HepG2 (cell line): ENCODE data around the gene SMIM14. TPM values are rescaled to one million over a fixed set of nuclear protein-coding genes. Genes with fewer than 3 reads are reported as not detected.

ENCODE experiments used
- ATAC-seq: fragments of 200-7000 bp; cut with Tn5 transposase; 3 replicates; pipeline ENCODE4 v1.9.1; 2020; ENCODE audit warnings: mild to moderate bottlenecking, moderate library complexity
- BruUV-seq: library from RNA; stranded (reverse); fragments of 400-500 nt; replicated peaks from 2 replicates; lab custom pipeline; 2021; lab: Mats Ljungman, UMichigan
- CTCF ChIA-PET: fragments of 300-600 bp; formaldehyde crosslinking; extraction: SDS; loops from one replicate; lab custom pipeline; 2021; ENCODE audit warnings: low total read pairs, inconsistent platforms, low intra/inter-chr PET ratio; lab: Yijun Ruan, JAX
- POLR2A ChIA-PET: fragments of 350-600 bp; sonication (Branson Sonifier 250); formaldehyde crosslinking; loops from one replicate; lab custom pipeline; 2020; ENCODE audit warnings: antibody characterized with exemption, inconsistent platforms; lab: Yijun Ruan, JAX
- DNase-seq: peaks from one replicate; pipeline ENCODE4 v3.0.0-alpha.2; 2015; ENCODE audit warnings: low spot score
- FAIRE-seq: peaks from 3 replicates; lab custom pipeline; 2011; peaks lifted over from hg19 to GRCh38; lab: Jason Lieb, UNC
- H2AFZ ChIP-seq: one replicate; pipeline ENCODE4 v1.6.1; 2011; ENCODE audit warnings: low read length, inconsistent platforms
- H3K27ac ChIP-seq: fragments of 300-600 bp; 3 replicates; pipeline ENCODE4 v1.8.0; 2011; ENCODE audit warnings: mixed run types, mild to moderate bottlenecking, mixed read lengths, low read length, inconsistent platforms; ENCODE audit not compliant: insufficient read depth; ENCODE audit errors: extremely low read length
- H3K27me3 ChIP-seq, 2 experiments: fragments of 200-600 bp in 1 of 2; 2 replicates in 1 of 2; 3 replicates in 1 of 2; pipeline versions ENCODE4 v1.6.0 to v1.8.0; 2011; ENCODE audit warnings: low read length in 2 of 2, mild to moderate bottlenecking in 2 of 2, moderate library complexity in 2 of 2, inconsistent platforms in 1 of 2; ENCODE audit not compliant: insufficient read depth in 2 of 2, control insufficient read depth in 1 of 2
- H3K36me3 ChIP-seq, 2 experiments: fragments of 200-600 bp in 1 of 2; replicated peaks in 1 of 2; 2 replicates in 1 of 2; 3 replicates in 1 of 2; pipeline versions ENCODE4 v1.5.1 to v1.8.0; 2011; ENCODE audit warnings: low read length in 2 of 2, inconsistent platforms in 1 of 2; ENCODE audit not compliant: insufficient read depth in 2 of 2, control insufficient read depth in 1 of 2
- H3K4me1 ChIP-seq: 2 replicates; pipeline ENCODE4 v1.5.1; 2012; ENCODE audit warnings: low read length, inconsistent platforms; ENCODE audit not compliant: insufficient read depth
- H3K4me2 ChIP-seq: 2 replicates; pipeline ENCODE4 v1.6.0; 2011; ENCODE audit warnings: low read depth, low read length, inconsistent platforms
- H3K4me3 ChIP-seq, 3 experiments: fragments of 200-600 bp in 1 of 3; sonication (generic), shearing (Covaris generic) in 1 of 3; replicated peaks in 1 of 3; 2 replicates each; pipeline ENCODE4 v1.5.1; 2011 to 2016; ENCODE audit warnings: low read length in 3 of 3, inconsistent platforms in 2 of 3, low read depth in 2 of 3, mild to moderate bottlenecking in 2 of 3, control low read depth in 1 of 3, mixed read lengths in 1 of 3; ENCODE audit not compliant: insufficient read depth in 1 of 3
- H3K79me2 ChIP-seq: one replicate; pipeline ENCODE4 v1.6.1; 2011; ENCODE audit warnings: low read length, inconsistent platforms; ENCODE audit not compliant: insufficient read depth
- H3K9ac ChIP-seq: 2 replicates; pipeline ENCODE4 v1.6.0; 2011; ENCODE audit warnings: mild to moderate bottlenecking, low read depth, low read length, inconsistent platforms; ENCODE audit not compliant: insufficient read depth
- H3K9me3 ChIP-seq: 2 replicates; pipeline ENCODE4 v1.5.1; 2012; ENCODE audit warnings: mild to moderate bottlenecking, low read length
- H4K20me1 ChIP-seq: 2 replicates; pipeline ENCODE4 v1.6.0; 2011; ENCODE audit warnings: inconsistent platforms, mild to moderate bottlenecking, low read length, moderate library complexity; ENCODE audit not compliant: insufficient read depth
- BRD4 ChIP-seq: sonication (generic); formaldehyde crosslinking; IDR thresholded peaks from 2 replicates; pipeline ENCODE4 v1.4.0; 2020; ENCODE audit warnings: missing genetic modification reagents
- CBX1 ChIP-seq: IDR thresholded peaks from one replicate; pipeline ENCODE4 v1.6.1; 2016; ENCODE audit warnings: antibody characterized with exemption, low read depth
- CHCHD3 ChIP-seq: sonication (generic); formaldehyde crosslinking; IDR thresholded peaks from 2 replicates; pipeline ENCODE4 v1.8.0; 2022; ENCODE audit warnings: mild to moderate bottlenecking, missing genetic modification reagents, moderate library complexity
- FOXA3 ChIP-seq: IDR thresholded peaks from 2 replicates; pipeline ENCODE4 v1.6.1; 2016; ENCODE audit warnings: missing genetic modification reagents, missing compliant biosample characterization
- GRHL1 ChIP-seq: sonication (generic); formaldehyde crosslinking; conservative IDR thresholded peaks from 2 replicates; pipeline ENCODE4 v1.8.0; 2022; ENCODE audit warnings: missing genetic modification reagents
- MYC ChIP-seq: sonication (generic); formaldehyde crosslinking; IDR thresholded peaks from 2 replicates; pipeline ENCODE4 v1.9.0; 2021; ENCODE audit warnings: missing genetic modification reagents, borderline replicate concordance
- RARA ChIP-seq: IDR thresholded peaks from 2 replicates; pipeline ENCODE4 v1.6.1; 2016; ENCODE audit warnings: missing genetic modification reagents, missing compliant biosample characterization
- SMC3 ChIP-seq: IDR thresholded peaks from 2 replicates; pipeline ENCODE4 v1.6.1; 2011; ENCODE audit warnings: low read length, improper control_type of control experiment
- SSRP1 ChIP-seq: IDR thresholded peaks from 2 replicates; pipeline ENCODE4 v1.6.1; 2016; ENCODE audit warnings: control low read depth
- TGIF2 ChIP-seq: IDR thresholded peaks from 2 replicates; pipeline ENCODE4 v1.6.1; 2016; ENCODE audit warnings: control low read depth, missing compliant biosample characterization
- ZBTB33 ChIP-seq: sonication (generic); formaldehyde crosslinking; IDR thresholded peaks from 2 replicates; pipeline ENCODE4 v1.4.0; 2020; ENCODE audit warnings: missing genetic modification reagents
- ZFP36L1 ChIP-seq: sonication (generic); formaldehyde crosslinking; IDR thresholded peaks from 2 replicates; pipeline ENCODE4 v1.8.0; 2022; ENCODE audit warnings: mild to moderate bottlenecking, missing genetic modification reagents, moderate library complexity
- ZNF101 ChIP-seq: sonication (generic); formaldehyde crosslinking; IDR thresholded peaks from 2 replicates; pipeline ENCODE4 v1.4.0; 2020; ENCODE audit warnings: mild to moderate bottlenecking, low read depth, missing genetic modification reagents, borderline replicate concordance
- ZNF224 ChIP-seq: sonication (generic); formaldehyde crosslinking; IDR thresholded peaks from 2 replicates; pipeline ENCODE4 v1.5.0; 2020; ENCODE audit warnings: mild to moderate bottlenecking, missing genetic modification reagents
- ZNF564 ChIP-seq: sonication (generic); formaldehyde crosslinking; IDR thresholded peaks from 2 replicates; pipeline ENCODE4 v1.8.1; 2023; ENCODE audit warnings: mild to moderate bottlenecking, missing genetic modification reagents
- ZNF569 ChIP-seq: sonication (generic); formaldehyde crosslinking; IDR thresholded peaks from 2 replicates; pipeline ENCODE4 v1.5.0; 2020; ENCODE audit warnings: mild to moderate bottlenecking, missing genetic modification reagents, moderate library complexity, borderline replicate concordance
- ZNF710 ChIP-seq: sonication (generic); formaldehyde crosslinking; IDR thresholded peaks from 2 replicates; pipeline ENCODE4 v1.5.0; 2020; ENCODE audit warnings: mild to moderate bottlenecking, missing genetic modification reagents, borderline replicate concordance
- WGBS: methylation state at CpG from one replicate; pipeline ENCODE4 v1.1.6; 2017; ENCODE audit warnings: low lambda C conversion rate; 5-methylcytosine and 5-hydroxymethylcytosine counted together
- in situ Hi-C: cut with HindIII; loops from 2 replicates; pipeline ENCODE4 v1.10.0; 2017; ENCODE audit warnings: low pct_unique_long_range_greater_than_20kb; ENCODE audit not compliant: extremely low pct_ligation_motif_present
- intact Hi-C: fragments of 100-400 bp; cut with micrococcal nuclease; formaldehyde crosslinking; loops from one replicate; pipeline ENCODE4 v1.10.0; 2022; ENCODE audit not compliant: unreplicated experiment
- polyA plus RNA-seq, 8 experiments: library from polyadenylated mRNA; depleted of rRNA in 3 of 8; stranded (reverse) in 7 of 8; unstranded in 1 of 8; fragments of >200 nt; fragmentation: Illumina TruSeq in 4 of 8; extraction: Trizol in 4 of 8; gene quantifications; 2 replicates each; pipeline versions ENCODE4 v1.2.1 to v1.2.3, GENCODE V29; 2011 to 2016; ENCODE audit warnings: low read depth in 4 of 8, missing spikeins in 1 of 8, mixed read lengths in 1 of 8; ENCODE audit not compliant: insufficient read depth in 1 of 8
- total RNA-seq, 5 experiments: library from RNA; depleted of rRNA; stranded (reverse); fragments of >200 nt; fragmentation: Illumina TruSeq; extraction: Trizol; gene quantifications; 2 replicates each; pipeline ENCODE4 v1.2.3, GENCODE V29; 2016; ENCODE audit warnings: low read depth in 1 of 5

The SMIM14 gene
- total and polyA plus RNA-seq, 2 of the 13 experiments (the other 11 are each of a cell fraction or from before 2014, with no cell fraction given), result 16.3 to 28.1 TPM

GRCh38 chr4:39539089-39539611 lies 99.5 kb downstream of the SMIM14 start (continued):
- 0 out of 2 replicates have a peak, but pooled peaks have one; percentile 32 for TF ChIP-seq ZBTB33 (CRISPR knock-in tag)
- TF ChIP-seq FOXA3 (CRISPR knock-in tag), result 0 out of 2 replicates have a peak, but pooled peaks have one; percentile 22
- TF ChIP-seq, all 625 proteins: peak for 5

- Histone ChIP-seq H3K4me3 (no peak overlapping the region), H4K20me1 (no peaks in the 10 kb centered on the region), H3K27ac (no peak overlapping the region), H3K4me1 (peaks cover 18% of the 10 kb centered on the region), H3K27me3 (no peaks in the 10 kb centered on the region; a peak in 1 of 5 replicates), H3K79me2 (peaks cover 19% of the 10 kb centered on the region), H3K9me3 (peaks cover 26% of the 10 kb centered on the region), H3K36me3 (peaks cover 1 to 6% of the 10 kb centered on the region in 2 experiments; a peak in 2 of 5 replicates), H3K4me2 (no peak overlapping the region), H2AFZ (no peak overlapping the region), H3K9ac (no peak overlapping the region)
- ATAC-seq (no peak), DNase-seq (no peak), FAIRE-seq (no peak)
- no TSS peak for BruUV-seq
- ChIA-PET POLR2A (no interaction called here), CTCF (no interaction called here)
- intact Hi-C loops (no loop called here), in situ Hi-C loops (no loop called here)
- WGBS, result 98% methylated on average over 2 of the region's 5 CpGs
- no peak for TF ChIP-seq CHCHD3
- no peak for TF ChIP-seq GRHL1 (CRISPR knock-in tag)
- no peak for TF ChIP-seq ZNF224
- TF ChIP-seq MYC (CRISPR knock-in tag), result no peak
- TF ChIP-seq ZNF564 (CRISPR knock-in tag), result no peak
- no peak for TF ChIP-seq TGIF2 (CRISPR knock-in tag)
- no peak for TF ChIP-seq SMC3
- TF ChIP-seq RARA (CRISPR knock-in tag), result no peak
- no peak for TF ChIP-seq CBX1
- no peak for TF ChIP-seq SSRP1 (CRISPR knock-in tag)
- no peak for TF ChIP-seq ZNF569
- no peak for TF ChIP-seq ZNF710 (CRISPR knock-in tag)
- TF ChIP-seq ZNF101 (CRISPR knock-in tag), result no peak
- no peak for TF ChIP-seq ZFP36L1 (CRISPR knock-in tag)
- TF ChIP-seq BRD4, result no peak
Observed at GRCh38 chr4:39533541-39533940, 105.1 kb downstream of the SMIM14 start.
